ENCODE results near the gene OLFML2B. TPM values are rescaled to one million over a fixed set of nuclear protein-coding genes. Genes with fewer than 3 reads are reported as not detected.

Gene OLFML2B
- polyA plus RNA-seq, 1 of the 3 experiments (the other 2 are of a cell fraction): 7.3 TPM

DNA sequence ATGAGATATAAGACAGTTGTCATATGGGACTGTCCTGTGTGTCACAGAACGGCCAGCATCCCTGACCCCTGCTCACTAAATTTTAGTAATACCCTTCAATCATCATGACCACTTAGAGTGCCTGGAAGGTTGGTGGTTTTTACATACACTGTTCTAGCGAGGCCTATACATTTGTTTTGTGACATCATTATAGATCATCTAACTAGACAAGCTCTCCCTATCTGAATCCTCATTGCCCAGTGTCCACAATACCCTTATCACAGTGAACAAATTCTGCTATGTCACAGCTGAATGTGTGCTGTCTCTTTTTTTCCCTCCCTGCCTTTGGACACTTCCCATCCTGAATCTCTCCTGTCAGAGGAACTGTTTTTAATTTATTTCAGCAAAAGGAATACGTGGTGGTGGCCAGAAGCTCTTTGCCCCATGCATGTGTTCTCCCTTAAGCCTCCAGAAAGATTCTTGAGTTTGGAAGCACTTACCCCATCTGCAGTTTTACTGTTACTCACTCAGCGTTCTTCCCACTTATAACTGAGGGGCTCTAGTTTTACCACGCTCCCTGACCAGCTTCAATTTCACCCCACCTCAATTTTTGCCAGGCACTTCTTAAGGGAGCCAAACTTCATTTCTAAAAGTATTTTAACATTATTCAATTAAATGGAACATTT lies 70.3 kb downstream of the OLFML2B start:
- Histone ChIP-seq H3K4me2 (no peak overlapping the region), H3K9me3 (no peaks in the 10 kb centered on the region), H4K20me1 (ENCODE audit: insufficient read depth) (no peaks in the 10 kb centered on the region), H2AFZ (ENCODE audit: low read depth) (no peak overlapping the region), H3K4me1 (ENCODE audit: control insufficient read depth in 1 of 2, insufficient read depth in 2 of 2, low read depth in 1 of 2, low read length in 1 of 2) (peaks cover 40 to 44% of the 10 kb centered on the region in 2 experiments), H3K4me3 (ENCODE audit: low read depth in 2 of 2, low read length in 1 of 2) (no peak overlapping the region), H3K9ac (no peak overlapping the region), H3K79me2 (ENCODE audit: insufficient read depth) (no peaks in the 10 kb centered on the region), H3K36me3 (replicated peaks in 1 of 2; ENCODE audit: control insufficient read depth in 1 of 2, insufficient read depth in 2 of 2, low read length in 1 of 2) (no peaks in the 10 kb centered on the region), H3K27ac (ENCODE audit: low read depth in 2 of 2, low read length in 1 of 2) (peak overlapping the region; percentile 81 to 88), H3K27me3 (ENCODE audit: insufficient read depth) (no peaks in the 10 kb centered on the region), H3K9me2 (no peaks in the 10 kb centered on the region), H3F3A (replicated peaks; ENCODE audit: insufficient read depth) (peaks cover 15% of the 10 kb centered on the region)
- DNase-seq: no peak
- no peak for TF ChIP-seq NRF1 (IDR thresholded peaks at IDR 0.05; ENCODE audit: low read depth, low read length)
- TF ChIP-seq GATA2 (CRISPR knock-in tag; IDR thresholded peaks at IDR 0.05): peak; percentile 36
- 70% methylated on average over 5 of the region's 5 CpGs for WGBS (ENCODE audit: low lambda C conversion rate)
- CTCF ChIA-PET: interaction anchor here (0.8 to 2.0 kb wide), 6 partner anchors 11 to 161 kb away, joined by 3 to 8 read pairs (median 4); partner anchors contain the start of gene OLFML2B
- POLR2A ChIA-PET: interaction anchor here (0.7 kb wide), 1 partner anchor 9 kb away, joined by 3 read pairs; no protein-coding TSS in a partner anchor

DNA sequence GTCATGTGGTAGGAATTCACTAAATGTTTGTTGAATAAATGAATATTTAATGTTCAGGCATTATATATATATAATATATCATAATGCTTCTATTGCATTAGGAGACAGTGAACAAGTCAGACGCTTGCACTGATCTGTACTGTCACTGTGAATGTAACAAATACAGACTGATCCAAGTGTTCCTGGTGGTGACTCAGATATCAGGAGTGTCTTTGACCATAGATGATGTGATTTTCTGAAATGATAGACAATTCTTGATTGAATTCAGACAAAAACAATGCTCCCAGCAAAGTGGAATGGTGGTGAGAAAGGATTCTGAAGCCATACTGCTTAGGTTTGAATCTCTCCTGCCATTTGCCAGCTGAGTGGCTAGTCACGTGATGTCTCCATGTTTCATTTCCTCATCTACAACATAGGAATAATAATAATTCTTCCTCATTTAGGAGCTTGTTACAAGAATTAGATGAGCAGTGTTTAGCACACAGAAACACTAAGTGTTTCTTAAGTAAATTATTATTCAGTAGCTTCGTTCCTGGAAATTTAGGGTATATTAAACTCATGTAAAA lies 71.0 kb downstream of the OLFML2B start:
- Histone ChIP-seq H3K4me2 (no peak overlapping the region), H3K9ac (no peak overlapping the region), H3K27ac (ENCODE audit: low read depth in 2 of 2, low read length in 1 of 2) (peak overlapping the region; percentile 39 to 81; a peak in 3 of 4 replicates), H4K20me1 (ENCODE audit: insufficient read depth) (no peaks in the 10 kb centered on the region), H3F3A (replicated peaks; ENCODE audit: insufficient read depth) (peaks cover 15% of the 10 kb centered on the region), H3K4me1 (ENCODE audit: control insufficient read depth in 1 of 2, insufficient read depth in 2 of 2, low read depth in 1 of 2, low read length in 1 of 2) (peaks cover 33 to 44% of the 10 kb centered on the region in 2 experiments), H3K4me3 (ENCODE audit: low read depth in 2 of 2, low read length in 1 of 2) (no peak overlapping the region), H3K9me3 (no peaks in the 10 kb centered on the region), H3K27me3 (ENCODE audit: insufficient read depth) (no peaks in the 10 kb centered on the region), H3K9me2 (no peaks in the 10 kb centered on the region), H2AFZ (ENCODE audit: low read depth) (no peak overlapping the region), H3K36me3 (replicated peaks in 1 of 2; ENCODE audit: control insufficient read depth in 1 of 2, insufficient read depth in 2 of 2, low read length in 1 of 2) (no peaks in the 10 kb centered on the region), H3K79me2 (ENCODE audit: insufficient read depth) (no peaks in the 10 kb centered on the region)
- TF ChIP-seq JUND (IDR thresholded peaks at IDR 0.05): 0 out of 2 replicates have a peak, but pooled peaks have one; percentile 18
- TF ChIP-seq PBX3 (IDR thresholded peaks at IDR 0.05): peak; percentile 56; the same call in 1 of the 2 replicates
- TF ChIP-seq POLR2AphosphoS5 (IDR thresholded peaks at IDR 0.05; ENCODE audit: low read depth, low read length): no peak
- POLR2A ChIA-PET: no interaction called here
- 86% methylated on average over 3 of the region's 3 CpGs for WGBS (ENCODE audit: low lambda C conversion rate)
- CTCF ChIA-PET: interaction anchor here (0.8 to 2.0 kb wide), 6 partner anchors 11 to 160 kb away, joined by 3 to 8 read pairs (median 4); partner anchors contain the start of gene OLFML2B
- no peak for DNase-seq

DNA sequence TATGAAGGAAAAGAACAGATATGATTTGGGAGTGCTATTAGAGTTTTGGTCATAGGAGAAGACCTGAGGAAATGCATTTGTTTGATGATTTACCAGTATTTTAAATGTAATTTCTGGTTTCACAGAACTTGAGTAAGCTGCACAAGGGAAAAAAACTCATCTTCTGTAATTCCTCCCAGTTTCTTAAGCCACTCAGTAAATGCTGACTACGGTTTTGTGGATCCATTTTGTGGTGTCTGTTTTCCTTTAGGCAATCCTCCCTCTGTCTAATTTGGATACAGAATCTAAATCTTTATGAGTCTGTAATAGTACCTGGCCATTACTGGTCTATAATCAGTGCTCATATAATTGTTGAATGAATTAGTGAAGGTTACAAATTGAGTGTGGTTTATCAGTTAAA lies 72.0 kb downstream of the OLFML2B start:
- no peak overlapping the region for H2AFZ ChIP-seq (ENCODE audit: low read depth)
- H3K27me3 ChIP-seq (ENCODE audit: insufficient read depth): no peaks in the 10 kb centered on the region
- H3F3A ChIP-seq (replicated peaks; ENCODE audit: insufficient read depth): peaks cover 15% of the 10 kb centered on the region
- H4K20me1 ChIP-seq (ENCODE audit: insufficient read depth): no peaks in the 10 kb centered on the region
- H3K4me1 ChIP-seq (ENCODE audit: control insufficient read depth in 1 of 2, insufficient read depth in 2 of 2, low read depth in 1 of 2, low read length in 1 of 2): peaks cover 28 to 40% of the 10 kb centered on the region in 2 experiments
- DNase-seq: no peak
- H3K4me2 ChIP-seq: no peak overlapping the region
- no peak overlapping the region for H3K4me3 ChIP-seq (ENCODE audit: low read depth in 2 of 2, low read length in 1 of 2)
- H3K36me3 ChIP-seq (replicated peaks in 1 of 2; ENCODE audit: control insufficient read depth in 1 of 2, insufficient read depth in 2 of 2, low read length in 1 of 2): no peaks in the 10 kb centered on the region
- no peak overlapping the region for H3K9ac ChIP-seq
- ChIA-PET POLR2A (no interaction called here), CTCF (no interaction called here)
- H3K9me3 ChIP-seq: no peaks in the 10 kb centered on the region
- WGBS (ENCODE audit: low lambda C conversion rate): 80% methylated on average over 1 of the region's 1 CpG
- no peaks in the 10 kb centered on the region for H3K79me2 ChIP-seq (ENCODE audit: insufficient read depth)
- H3K9me2 ChIP-seq: no peaks in the 10 kb centered on the region
- no peak overlapping the region for H3K27ac ChIP-seq (ENCODE audit: low read depth in 2 of 2, low read length in 1 of 2)
- TF ChIP-seq, protein P1, sequence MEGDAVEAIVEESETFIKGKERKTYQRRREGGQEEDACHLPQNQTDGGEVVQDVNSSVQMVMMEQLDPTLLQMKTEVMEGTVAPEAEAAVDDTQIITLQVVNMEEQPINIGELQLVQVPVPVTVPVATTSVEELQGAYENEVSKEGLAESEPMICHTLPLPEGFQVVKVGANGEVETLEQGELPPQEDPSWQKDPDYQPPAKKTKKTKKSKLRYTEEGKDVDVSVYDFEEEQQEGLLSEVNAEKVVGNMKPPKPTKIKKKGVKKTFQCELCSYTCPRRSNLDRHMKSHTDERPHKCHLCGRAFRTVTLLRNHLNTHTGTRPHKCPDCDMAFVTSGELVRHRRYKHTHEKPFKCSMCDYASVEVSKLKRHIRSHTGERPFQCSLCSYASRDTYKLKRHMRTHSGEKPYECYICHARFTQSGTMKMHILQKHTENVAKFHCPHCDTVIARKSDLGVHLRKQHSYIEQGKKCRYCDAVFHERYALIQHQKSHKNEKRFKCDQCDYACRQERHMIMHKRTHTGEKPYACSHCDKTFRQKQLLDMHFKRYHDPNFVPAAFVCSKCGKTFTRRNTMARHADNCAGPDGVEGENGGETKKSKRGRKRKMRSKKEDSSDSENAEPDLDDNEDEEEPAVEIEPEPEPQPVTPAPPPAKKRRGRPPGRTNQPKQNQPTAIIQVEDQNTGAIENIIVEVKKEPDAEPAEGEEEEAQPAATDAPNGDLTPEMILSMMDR (IDR thresholded peaks at IDR 0.05): no peak
- TF ChIP-seq, protein P2, sequence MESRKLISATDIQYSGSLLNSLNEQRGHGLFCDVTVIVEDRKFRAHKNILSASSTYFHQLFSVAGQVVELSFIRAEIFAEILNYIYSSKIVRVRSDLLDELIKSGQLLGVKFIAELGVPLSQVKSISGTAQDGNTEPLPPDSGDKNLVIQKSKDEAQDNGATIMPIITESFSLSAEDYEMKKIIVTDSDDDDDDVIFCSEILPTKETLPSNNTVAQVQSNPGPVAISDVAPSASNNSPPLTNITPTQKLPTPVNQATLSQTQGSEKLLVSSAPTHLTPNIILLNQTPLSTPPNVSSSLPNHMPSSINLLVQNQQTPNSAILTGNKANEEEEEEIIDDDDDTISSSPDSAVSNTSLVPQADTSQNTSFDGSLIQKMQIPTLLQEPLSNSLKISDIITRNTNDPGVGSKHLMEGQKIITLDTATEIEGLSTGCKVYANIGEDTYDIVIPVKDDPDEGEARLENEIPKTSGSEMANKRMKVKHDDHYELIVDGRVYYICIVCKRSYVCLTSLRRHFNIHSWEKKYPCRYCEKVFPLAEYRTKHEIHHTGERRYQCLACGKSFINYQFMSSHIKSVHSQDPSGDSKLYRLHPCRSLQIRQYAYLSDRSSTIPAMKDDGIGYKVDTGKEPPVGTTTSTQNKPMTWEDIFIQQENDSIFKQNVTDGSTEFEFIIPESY (IDR thresholded peaks at IDR 0.05; ENCODE audit: borderline replicate concordance, low read depth): no peak
- TF ChIP-seq, protein P3, sequence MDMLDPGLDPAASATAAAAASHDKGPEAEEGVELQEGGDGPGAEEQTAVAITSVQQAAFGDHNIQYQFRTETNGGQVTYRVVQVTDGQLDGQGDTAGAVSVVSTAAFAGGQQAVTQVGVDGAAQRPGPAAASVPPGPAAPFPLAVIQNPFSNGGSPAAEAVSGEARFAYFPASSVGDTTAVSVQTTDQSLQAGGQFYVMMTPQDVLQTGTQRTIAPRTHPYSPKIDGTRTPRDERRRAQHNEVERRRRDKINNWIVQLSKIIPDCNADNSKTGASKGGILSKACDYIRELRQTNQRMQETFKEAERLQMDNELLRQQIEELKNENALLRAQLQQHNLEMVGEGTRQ (IDR thresholded peaks at IDR 0.05; ENCODE audit: borderline replicate concordance, low read depth, low read length): no peak
- TF ChIP-seq IRF3 (IDR thresholded peaks at IDR 0.05; ENCODE audit: low read depth, low read length): no peak
- no peak for TF ChIP-seq SIN3A (IDR thresholded peaks at IDR 0.05; ENCODE audit: borderline replicate concordance, low read depth, low read length)
- no peak for TF ChIP-seq PBX3 (IDR thresholded peaks at IDR 0.05)
- no peak for TF ChIP-seq JUND (IDR thresholded peaks at IDR 0.05)

Measured in SK-N-SH (cell line).